B cell (primary cell): ENCODE data around the gene ZNF883. TPM values are rescaled to one million over a fixed set of nuclear protein-coding genes. Genes with fewer than 3 reads are reported as not detected.

Experiments used
- ATAC-seq: fragments of 200-7000 bp; cut with Tn5 transposase; one replicate; pipeline ENCODE4 v1.10.0; 2021; ENCODE audit warnings: low read depth, mild to moderate bottlenecking, moderate number of reproducible peaks, moderate library complexity
- CTCF ChIA-PET: fragments of 350-600 bp; sonication (Branson Sonifier 250); formaldehyde crosslinking; loops from one replicate; lab custom pipeline; 2021; ENCODE audit warnings: antibody characterized with exemption, inconsistent platforms; lab: Charles Lee
- POLR2A ChIA-PET: fragments of 350-600 bp; sonication (Branson Sonifier 250); formaldehyde crosslinking; loops from one replicate; lab custom pipeline; 2021; ENCODE audit warnings: antibody characterized with exemption; lab: Charles Lee
- DNase-seq: peaks from one replicate; pipeline ENCODE4 v3.0.0; 2013
- H2AFZ ChIP-seq: 2 replicates; pipeline ENCODE4 v1.6.1; 2012; ENCODE audit warnings: mild to moderate bottlenecking, low read depth, low read length; ENCODE audit not compliant: insufficient read depth, poor library complexity, severe bottlenecking
- H3K27ac ChIP-seq, 2 donors: 1 replicate in 1 of 2; 2 replicates in 1 of 2; pipeline ENCODE4 v1.5.1; 2012 to 2013; ENCODE audit warnings: low read length in 2 of 2, mild to moderate bottlenecking in 2 of 2, moderate library complexity in 1 of 2
- H3K27me3 ChIP-seq, 4 experiments: fragments of 200-600 bp in 1 of 4; sonication (generic) in 1 of 4; replicated peaks in 1 of 4; 1 replicate in 2 of 4; 2 replicates in 2 of 4; pipeline versions ENCODE4 v1.6.1 to v1.7.0; 2013 to 2016; ENCODE audit warnings: low read length in 3 of 4, mild to moderate bottlenecking in 2 of 4, mixed read lengths in 1 of 4, moderate library complexity in 1 of 4; ENCODE audit not compliant: insufficient read depth in 4 of 4, control insufficient read depth in 3 of 4; ENCODE audit errors: control extremely low read depth in 1 of 4
- H3K36me3 ChIP-seq, 2 experiments: replicated peaks in 1 of 2; 1 replicate in 1 of 2; 2 replicates in 1 of 2; pipeline versions ENCODE4 v1.6.1 to v1.7.1; 2013; ENCODE audit warnings: low read length in 1 of 2; ENCODE audit not compliant: insufficient read depth in 2 of 2, control insufficient read depth in 1 of 2; ENCODE audit errors: control extremely low read depth in 1 of 2, extremely low read depth in 1 of 2
- H3K4me1 ChIP-seq, 2 donors: fragments of 200-600 bp in 1 of 2; sonication (generic) in 1 of 2; 1 replicate in 1 of 2; 2 replicates in 1 of 2; pipeline versions ENCODE4 v1.5.1 to v1.6.1; 2013 to 2017; ENCODE audit warnings: low read length in 2 of 2; ENCODE audit not compliant: control insufficient read depth in 2 of 2, insufficient read depth in 2 of 2
- H3K4me2 ChIP-seq: replicated peaks from 2 replicates; pipeline ENCODE3; 2012; ENCODE audit warnings: mild to moderate bottlenecking, low read depth, low read length; ENCODE audit not compliant: poor library complexity, severe bottlenecking
- H3K4me3 ChIP-seq, 5 experiments: fragments of 200-600 bp in 1 of 5; sonication (generic) in 1 of 5; 1 replicate in 3 of 5; 2 replicates in 2 of 5; pipeline versions ENCODE4 v1.5.1 to v1.7.0; 2011 to 2016; ENCODE audit warnings: low read length in 4 of 5, mild to moderate bottlenecking in 4 of 5, low read depth in 2 of 5, control low read depth in 1 of 5, moderate library complexity in 1 of 5; ENCODE audit not compliant: insufficient read depth in 1 of 5; ENCODE audit errors: control extremely low read depth in 1 of 5, extremely low read depth in 1 of 5
- H3K79me2 ChIP-seq: fragments of 200-600 bp; sonication (generic); one replicate; pipeline ENCODE4 v1.6.0; 2016; ENCODE audit warnings: low read length; ENCODE audit not compliant: control insufficient read depth, insufficient read depth
- H3K9ac ChIP-seq: fragments of 200-600 bp; sonication (generic); 2 replicates; pipeline ENCODE4 v1.6.1; 2017; ENCODE audit warnings: mild to moderate bottlenecking, low read length, moderate library complexity
- H3K9me3 ChIP-seq, 3 donors: one replicate each; pipeline versions ENCODE4 v1.6.1 to v1.7.1; 2013; ENCODE audit warnings: low read length in 2 of 3; ENCODE audit not compliant: control insufficient read depth in 2 of 3, insufficient read depth in 1 of 3; ENCODE audit errors: control extremely low read depth in 1 of 3
- H4K20me1 ChIP-seq: 2 replicates; pipeline ENCODE4 v1.6.0; 2012; ENCODE audit warnings: mild to moderate bottlenecking, low read length; ENCODE audit not compliant: insufficient read depth, control insufficient read depth, poor library complexity, severe bottlenecking
- H3K27ac Mint-ChIP-seq: one replicate; pipeline ENCODE4 v1.8.0; 2021; ENCODE audit warnings: mixed read lengths
- H3K27me3 Mint-ChIP-seq: one replicate; pipeline ENCODE4 v1.8.0; 2021; ENCODE audit warnings: mixed read lengths
- H3K4me1 Mint-ChIP-seq: one replicate; pipeline ENCODE4 v1.8.0; 2021; ENCODE audit warnings: mixed read lengths
- H3K4me3 Mint-ChIP-seq: one replicate; pipeline ENCODE4 v1.8.0; 2021; ENCODE audit warnings: mixed read lengths
- H3K9me3 Mint-ChIP-seq: one replicate; pipeline ENCODE4 v1.8.0; 2022; ENCODE audit warnings: mixed read lengths; ENCODE audit not compliant: insufficient read depth
- CTCF ChIP-seq: fragments of 200-600 bp; IDR thresholded peaks from one replicate; pipeline ENCODE4 v1.8.0; 2022; ENCODE audit warnings: antibody characterized with exemption, mild to moderate bottlenecking
- EZH2 ChIP-seq: IDR thresholded peaks from 2 replicates; pipeline ENCODE4 v1.6.1; 2012; ENCODE audit warnings: borderline replicate concordance, low read depth, mild to moderate bottlenecking, moderate library complexity, low read length; ENCODE audit not compliant: insufficient read depth, poor library complexity, severe bottlenecking
- WGBS: methylation state at CpG from one replicate; pipeline ENCODE4 v1.1.5; 2013; ENCODE audit warnings: missing lambda C conversion rate; ENCODE audit not compliant: insufficient coverage; 5-methylcytosine and 5-hydroxymethylcytosine counted together
- intact Hi-C: fragments of 100-400 bp; cut with micrococcal nuclease; formaldehyde crosslinking; loops from one replicate; pipeline ENCODE4 v1.10.0; 2022
- polyA plus RNA-seq: library from polyadenylated mRNA; depleted of rRNA; stranded (reverse); fragments of >200 nt; gene quantifications from 2 replicates; pipeline ENCODE4 v1.2.3, GENCODE V29; 2012
- total RNA-seq, 2 donors: library from RNA; stranded (reverse); fragments of 120-200 nt in 1 of 2; gene quantifications; 1 replicate in 1 of 2; 2 replicates in 1 of 2; pipeline versions ENCODE4 v1.2.3 to v1.2.4, GENCODE V29; 2013 to 2022

Gene ZNF883
- total and polyA plus RNA-seq, 2 donors (not counting 1 experiment from before 2014, with no cell fraction given), result 0.54 TPM

GRCh38 chr9:112933696-112934095 lies 78.3 kb downstream of the ZNF883 start:
- Histone ChIP-seq H3K4me1 (no peaks in the 10 kb centered on the region), H3K27ac (no peak overlapping the region), H3K79me2 (no peaks in the 10 kb centered on the region), H3K36me3 (no peaks in the 10 kb centered on the region), H3K9me3 (no peaks in the 10 kb centered on the region), H3K9ac (no peak overlapping the region), H4K20me1 (no peaks in the 10 kb centered on the region), H2AFZ (no peak overlapping the region), H3K4me3 (no peak overlapping the region), H3K27me3 (peaks cover 0 to 5% (median 4%) of the 10 kb centered on the region in 4 experiments), H3K4me2 (no peak overlapping the region)
- intact Hi-C loops, result no loop called here
- ChIA-PET CTCF (no interaction called here), POLR2A (no interaction called here)
- Mint-ChIP-seq H3K27me3 (peaks cover 43% of the 10 kb centered on the region), H3K9me3 (no peaks in the 10 kb centered on the region), H3K4me1 (no peaks in the 10 kb centered on the region), H3K4me3 (no peak overlapping the region), H3K27ac (no peak overlapping the region)
- ATAC-seq (no peak), DNase-seq (no peak)
- TF ChIP-seq CTCF, result no peak
- TF ChIP-seq EZH2, result no peak
- WGBS, result 33% methylated on average over 2 of the region's 2 CpGs

- Mint-ChIP-seq H3K27ac (no peak overlapping the region), H3K9me3 (no peaks in the 10 kb centered on the region), H3K27me3 (peaks cover 47% of the 10 kb centered on the region), H3K4me1 (peaks cover 1% of the 10 kb centered on the region), H3K4me3 (no peak overlapping the region)
- Histone ChIP-seq H3K79me2 (no peaks in the 10 kb centered on the region), H2AFZ (no peak overlapping the region), H3K4me2 (no peak overlapping the region), H3K9me3 (no peaks in the 10 kb centered on the region), H3K4me3 (no peak overlapping the region), H3K4me1 (no peaks in the 10 kb centered on the region), H4K20me1 (no peaks in the 10 kb centered on the region), H3K27ac (no peak overlapping the region), H3K36me3 (no peaks in the 10 kb centered on the region), H3K9ac (no peak overlapping the region), H3K27me3 (peaks cover 0 to 6% (median 1%) of the 10 kb centered on the region in 4 experiments)
- ChIA-PET POLR2A (no interaction called here), CTCF (no interaction called here)
- intact Hi-C loops, result no loop called here
- ATAC-seq, result no peak
- TF ChIP-seq EZH2 (no peak), CTCF (peak; percentile 29)
- WGBS, result 37% methylated on average over 5 of the region's 8 CpGs
- peak; percentile 17 for DNase-seq
Measured at GRCh38 chr9:112925058-112925641, 86.8 kb downstream of the ZNF883 start.
